HEK293 (cell line): ENCODE measurements around the gene AGO4.

Experiments used
- CTCF ChIA-PET: fragments of 350-600 bp; formaldehyde crosslinking; extraction: SDS; loops from one replicate; lab custom pipeline; 2021; ENCODE audit warnings: antibody characterized with exemption; lab: Yijun Ruan, JAX
- POLR2A ChIA-PET: fragments of 300-600 bp; formaldehyde crosslinking; extraction: SDS; loops from one replicate; lab custom pipeline; 2020; ENCODE audit warnings: antibody characterized with exemption, inconsistent platforms; lab: Yijun Ruan, JAX
- H3K27ac ChIP-seq: fragments of 200-500 bp; sonication (Bioruptor generic); 2 replicates; pipeline ENCODE4 v1.5.1; 2014; ENCODE audit warnings: low read depth, low read length, control low read depth, inconsistent platforms; ENCODE audit errors: extremely low read depth
- H3K36me3 ChIP-seq, 2 experiments: fragments of 200-500 bp in 1 of 2; sonication (Bioruptor generic) in 1 of 2; 1 replicate in 1 of 2; 2 replicates in 1 of 2; pipeline ENCODE4 v1.5.1; 2014 to 2017; ENCODE audit warnings: inconsistent platforms in 2 of 2, low read length in 2 of 2; ENCODE audit not compliant: control insufficient read depth in 2 of 2, insufficient read depth in 1 of 2
- H3K4me1 ChIP-seq: fragments of 200-500 bp; sonication (Bioruptor generic); 2 replicates; pipeline ENCODE4 v1.5.1; 2014; ENCODE audit warnings: mild to moderate bottlenecking, low read length, inconsistent platforms; ENCODE audit not compliant: control insufficient read depth, insufficient read depth
- H3K4me3 ChIP-seq: 2 replicates; pipeline ENCODE4 v1.5.1; 2011; ENCODE audit warnings: low read depth, mild to moderate bottlenecking, control low read depth, low read length, moderate library complexity
- H3K9me3 ChIP-seq: fragments of 200-500 bp; sonication (Bioruptor generic); 2 replicates; pipeline ENCODE4 v1.5.1; 2014; ENCODE audit warnings: low read depth, low read length, inconsistent platforms; ENCODE audit not compliant: control insufficient read depth, insufficient read depth
- GLI2 ChIP-seq: fragments of 450-650 bp; formaldehyde crosslinking; IDR thresholded peaks from 2 replicates; pipeline ENCODE4; 2017; ENCODE audit warnings: missing biosample characterization, missing genetic modification characterization, low read depth, borderline replicate concordance
- KLF1 ChIP-seq: fragments of 450-650 bp; formaldehyde crosslinking; IDR thresholded peaks from 2 replicates; pipeline ENCODE4 v1.5.1; 2016; ENCODE audit warnings: missing biosample characterization, missing genetic modification characterization
- KLF10 ChIP-seq: fragments of 450-650 bp; IDR thresholded peaks from 2 replicates; pipeline ENCODE4 v1.5.1; 2018; ENCODE audit warnings: missing biosample characterization, mild to moderate bottlenecking, missing genetic modification characterization
- MZF1 ChIP-seq: fragments of 450-650 bp; formaldehyde crosslinking; IDR thresholded peaks from 2 replicates; pipeline ENCODE4 v1.5.1; 2017; ENCODE audit warnings: missing biosample characterization, missing genetic modification characterization, borderline replicate concordance
- OSR2 ChIP-seq: fragments of 450-650 bp; formaldehyde crosslinking; IDR thresholded peaks from 2 replicates; pipeline ENCODE4 v1.5.1; 2016; ENCODE audit warnings: missing biosample characterization, missing genetic modification characterization
- OVOL3 ChIP-seq: fragments of 450-650 bp; formaldehyde crosslinking; IDR thresholded peaks from 2 replicates; pipeline ENCODE4 v1.5.1; 2016; ENCODE audit warnings: missing biosample characterization, missing genetic modification characterization
- SP3 ChIP-seq: fragments of 450-650 bp; formaldehyde crosslinking; IDR thresholded peaks from 2 replicates; pipeline ENCODE4 v1.5.1; 2016; ENCODE audit warnings: missing biosample characterization, missing genetic modification characterization
- YY1 ChIP-seq: fragments of 450-650 bp; formaldehyde crosslinking; IDR thresholded peaks from 2 replicates; pipeline ENCODE4 v1.5.1; 2018; ENCODE audit warnings: missing biosample characterization, missing genetic modification characterization
- ZBTB1 ChIP-seq: fragments of 450-650 bp; formaldehyde crosslinking; IDR thresholded peaks from 2 replicates; pipeline ENCODE4 v1.5.1; 2016; ENCODE audit warnings: missing biosample characterization, missing genetic modification characterization
- ZBTB20 ChIP-seq: fragments of 450-650 bp; formaldehyde crosslinking; IDR thresholded peaks from 2 replicates; pipeline ENCODE4 v1.5.1; 2016; ENCODE audit warnings: missing biosample characterization, missing genetic modification characterization
- ZNF138 ChIP-seq: fragments of 450-650 bp; formaldehyde crosslinking; IDR thresholded peaks from 2 replicates; pipeline ENCODE4 v1.5.1; 2016; ENCODE audit warnings: missing biosample characterization, missing genetic modification characterization, borderline replicate concordance
- ZNF157 ChIP-seq: fragments of 450-650 bp; formaldehyde crosslinking; IDR thresholded peaks from 2 replicates; pipeline ENCODE4 v1.5.1; 2016; ENCODE audit warnings: missing biosample characterization, missing genetic modification characterization
- ZNF174 ChIP-seq: fragments of 450-650 bp; formaldehyde crosslinking; IDR thresholded peaks from 2 replicates; pipeline ENCODE4 v1.5.0; 2017; ENCODE audit warnings: missing biosample characterization, mild to moderate bottlenecking, missing genetic modification characterization
- ZNF184 ChIP-seq: fragments of 450-650 bp; IDR thresholded peaks from 2 replicates; pipeline ENCODE4 v1.5.1; 2018; ENCODE audit warnings: missing biosample characterization, mild to moderate bottlenecking, missing genetic modification characterization
- ZNF324 ChIP-seq: fragments of 450-650 bp; formaldehyde crosslinking; IDR thresholded peaks from 2 replicates; pipeline ENCODE4 v1.5.1; 2016; ENCODE audit warnings: missing biosample characterization, missing genetic modification characterization
- ZNF416 ChIP-seq: fragments of 450-650 bp; formaldehyde crosslinking; IDR thresholded peaks from 2 replicates; pipeline ENCODE4 v1.5.1; 2016; ENCODE audit warnings: missing biosample characterization, missing genetic modification characterization
- ZNF433 ChIP-seq: fragments of 450-650 bp; formaldehyde crosslinking; IDR thresholded peaks from 2 replicates; pipeline ENCODE4 v1.5.1; 2016; ENCODE audit warnings: missing biosample characterization, missing genetic modification characterization, low read depth
- ZNF561 ChIP-seq: fragments of 450-650 bp; IDR thresholded peaks from 2 replicates; pipeline ENCODE4 v1.5.1; 2018; ENCODE audit warnings: missing biosample characterization, missing genetic modification characterization, borderline replicate concordance
- ZNF747 ChIP-seq: fragments of 450-650 bp; formaldehyde crosslinking; IDR thresholded peaks from 2 replicates; pipeline ENCODE4 v1.5.1; 2016; ENCODE audit warnings: missing biosample characterization, missing genetic modification characterization
- ZXDB ChIP-seq: fragments of 450-650 bp; formaldehyde crosslinking; IDR thresholded peaks from 2 replicates; pipeline ENCODE4 v1.5.1; 2016; ENCODE audit warnings: missing biosample characterization, missing genetic modification characterization
- TF ChIP-seq, protein P1 (sequence below): fragments of 450-650 bp; formaldehyde crosslinking; IDR thresholded peaks from 2 replicates; pipeline ENCODE4 v1.5.1; 2016; ENCODE audit warnings: missing biosample characterization, missing genetic modification characterization
- TF ChIP-seq, protein P2 (sequence below): fragments of 450-650 bp; formaldehyde crosslinking; IDR thresholded peaks from 2 replicates; pipeline ENCODE4 v1.5.1; 2016; ENCODE audit warnings: missing biosample characterization, missing genetic modification characterization
- TF ChIP-seq, protein P3 (sequence below): fragments of 450-650 bp; formaldehyde crosslinking; IDR thresholded peaks from 2 replicates; pipeline ENCODE4 v1.5.0; 2017; ENCODE audit warnings: missing biosample characterization, missing genetic modification characterization, borderline replicate concordance
- TF ChIP-seq, protein P4 (sequence below): IDR thresholded peaks from 2 replicates; pipeline ENCODE4 v1.6.1; 2011; ENCODE audit warnings: mild to moderate bottlenecking, low read depth, low read length, borderline replicate concordance
- TF ChIP-seq, protein P5 (sequence below): fragments of 450-650 bp; formaldehyde crosslinking; IDR thresholded peaks from 2 replicates; pipeline ENCODE4 v1.5.1; 2016; ENCODE audit warnings: missing biosample characterization, missing genetic modification characterization
- TF ChIP-seq, protein P6 (sequence below): fragments of 450-650 bp; formaldehyde crosslinking; IDR thresholded peaks from 2 replicates; pipeline ENCODE4 v1.5.1; 2016; ENCODE audit warnings: missing biosample characterization, missing genetic modification characterization, low read depth

The AGO4 gene

DNA sequence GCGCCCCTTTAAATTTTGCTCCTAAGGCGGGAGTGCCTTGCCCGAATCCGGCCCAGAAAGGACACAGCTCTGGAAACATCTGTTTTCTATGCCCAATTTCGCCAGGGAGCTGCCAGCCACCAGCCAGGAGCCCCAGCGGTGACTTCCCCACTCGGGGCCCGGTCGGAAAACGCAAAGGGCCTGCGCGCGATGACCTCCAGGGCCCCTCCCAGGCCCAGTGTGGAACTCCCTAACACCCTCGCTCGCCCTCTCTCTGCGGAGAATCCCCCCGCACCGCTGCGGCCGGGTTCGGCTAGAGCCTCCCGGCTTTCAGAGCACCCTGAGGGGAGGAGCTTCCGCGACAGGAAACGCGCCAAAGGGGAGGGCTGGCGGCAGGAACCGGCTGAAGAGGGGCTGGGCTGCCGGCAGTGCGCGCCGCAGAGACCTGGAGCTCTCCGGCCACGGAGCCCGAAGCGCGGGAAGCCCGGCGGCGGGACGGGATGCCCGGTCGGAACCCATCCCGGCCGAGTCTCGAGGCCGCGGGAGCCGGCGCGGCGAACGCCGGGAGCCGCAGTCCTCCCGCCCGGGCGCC is 38.5 kb upstream of the AGO4 start:
- ChIA-PET POLR2A (interaction anchor here (0.7 to 2.3 kb wide), 32 partner anchors 8 to 785 kb away, joined by 3 to 22 read pairs (median 4); partner anchors contain the start of genes AGO3, KIAA0319L, NCDN and TFAP2E), CTCF (interaction anchor here (0.7 to 4.5 kb wide), 8 partner anchors 9 to 201 kb away, joined by 3 to 21 read pairs (median 6); no protein-coding TSS in a partner anchor)
- H3K4me3 ChIP-seq, result peak overlapping the region; percentile 77
- no peaks in the 10 kb centered on the region for H3K9me3 ChIP-seq
- H3K4me1 ChIP-seq, result no peaks in the 10 kb centered on the region
- peak overlapping the region; percentile 97 for H3K27ac ChIP-seq
- H3K36me3 ChIP-seq, result peaks cover 0 to 22% of the 10 kb centered on the region in 2 experiments; a peak in 2 of 3 replicates
- TF ChIP-seq, protein P1, sequence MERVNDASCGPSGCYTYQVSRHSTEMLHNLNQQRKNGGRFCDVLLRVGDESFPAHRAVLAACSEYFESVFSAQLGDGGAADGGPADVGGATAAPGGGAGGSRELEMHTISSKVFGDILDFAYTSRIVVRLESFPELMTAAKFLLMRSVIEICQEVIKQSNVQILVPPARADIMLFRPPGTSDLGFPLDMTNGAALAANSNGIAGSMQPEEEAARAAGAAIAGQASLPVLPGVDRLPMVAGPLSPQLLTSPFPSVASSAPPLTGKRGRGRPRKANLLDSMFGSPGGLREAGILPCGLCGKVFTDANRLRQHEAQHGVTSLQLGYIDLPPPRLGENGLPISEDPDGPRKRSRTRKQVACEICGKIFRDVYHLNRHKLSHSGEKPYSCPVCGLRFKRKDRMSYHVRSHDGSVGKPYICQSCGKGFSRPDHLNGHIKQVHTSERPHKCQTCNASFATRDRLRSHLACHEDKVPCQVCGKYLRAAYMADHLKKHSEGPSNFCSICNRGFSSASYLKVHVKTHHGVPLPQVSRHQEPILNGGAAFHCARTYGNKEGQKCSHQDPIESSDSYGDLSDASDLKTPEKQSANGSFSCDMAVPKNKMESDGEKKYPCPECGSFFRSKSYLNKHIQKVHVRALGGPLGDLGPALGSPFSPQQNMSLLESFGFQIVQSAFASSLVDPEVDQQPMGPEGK (tag by site-specific recombination), result peak; percentile 90
- peak; percentile 21; the same call in 1 of the 2 replicates for TF ChIP-seq ZXDB (tag by site-specific recombination)
- TF ChIP-seq GLI2 (tag by site-specific recombination), result no peak
- no peak for TF ChIP-seq ZNF174 (tag by site-specific recombination)
- TF ChIP-seq ZBTB1 (tag by site-specific recombination), result no peak
- TF ChIP-seq, protein P2, sequence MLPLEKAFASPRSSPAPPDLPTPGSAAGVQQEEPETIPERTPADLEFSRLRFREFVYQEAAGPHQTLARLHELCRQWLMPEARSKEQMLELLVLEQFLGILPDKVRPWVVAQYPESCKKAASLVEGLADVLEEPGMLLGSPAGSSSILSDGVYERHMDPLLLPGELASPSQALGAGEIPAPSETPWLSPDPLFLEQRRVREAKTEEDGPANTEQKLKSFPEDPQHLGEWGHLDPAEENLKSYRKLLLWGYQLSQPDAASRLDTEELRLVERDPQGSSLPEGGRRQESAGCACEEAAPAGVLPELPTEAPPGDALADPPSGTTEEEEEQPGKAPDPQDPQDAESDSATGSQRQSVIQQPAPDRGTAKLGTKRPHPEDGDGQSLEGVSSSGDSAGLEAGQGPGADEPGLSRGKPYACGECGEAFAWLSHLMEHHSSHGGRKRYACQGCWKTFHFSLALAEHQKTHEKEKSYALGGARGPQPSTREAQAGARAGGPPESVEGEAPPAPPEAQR (tag by site-specific recombination), result no peak
- TF ChIP-seq ZNF433 (tag by site-specific recombination), result no peak
- no peak for TF ChIP-seq ZNF138 (tag by site-specific recombination)
- peak; percentile 93 for TF ChIP-seq ZBTB20
- TF ChIP-seq ZNF324 (tag by site-specific recombination), result no peak
- TF ChIP-seq ZNF747 (tag by site-specific recombination), result no peak
- TF ChIP-seq, protein P3, sequence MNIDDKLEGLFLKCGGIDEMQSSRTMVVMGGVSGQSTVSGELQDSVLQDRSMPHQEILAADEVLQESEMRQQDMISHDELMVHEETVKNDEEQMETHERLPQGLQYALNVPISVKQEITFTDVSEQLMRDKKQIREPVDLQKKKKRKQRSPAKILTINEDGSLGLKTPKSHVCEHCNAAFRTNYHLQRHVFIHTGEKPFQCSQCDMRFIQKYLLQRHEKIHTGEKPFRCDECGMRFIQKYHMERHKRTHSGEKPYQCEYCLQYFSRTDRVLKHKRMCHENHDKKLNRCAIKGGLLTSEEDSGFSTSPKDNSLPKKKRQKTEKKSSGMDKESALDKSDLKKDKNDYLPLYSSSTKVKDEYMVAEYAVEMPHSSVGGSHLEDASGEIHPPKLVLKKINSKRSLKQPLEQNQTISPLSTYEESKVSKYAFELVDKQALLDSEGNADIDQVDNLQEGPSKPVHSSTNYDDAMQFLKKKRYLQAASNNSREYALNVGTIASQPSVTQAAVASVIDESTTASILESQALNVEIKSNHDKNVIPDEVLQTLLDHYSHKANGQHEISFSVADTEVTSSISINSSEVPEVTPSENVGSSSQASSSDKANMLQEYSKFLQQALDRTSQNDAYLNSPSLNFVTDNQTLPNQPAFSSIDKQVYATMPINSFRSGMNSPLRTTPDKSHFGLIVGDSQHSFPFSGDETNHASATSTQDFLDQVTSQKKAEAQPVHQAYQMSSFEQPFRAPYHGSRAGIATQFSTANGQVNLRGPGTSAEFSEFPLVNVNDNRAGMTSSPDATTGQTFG, result no peak
- 0 out of 2 replicates have a peak, but pooled peaks have one; percentile 48 for TF ChIP-seq ZNF184 (tag by site-specific recombination)
- peak; percentile 95 for TF ChIP-seq MZF1 (tag by site-specific recombination)
- TF ChIP-seq ZNF157 (tag by site-specific recombination), result no peak
- TF ChIP-seq KLF10 (tag by site-specific recombination), result peak; percentile 71
- TF ChIP-seq ZNF561, result no peak; the same call in 1 of the 2 replicates
- no peak for TF ChIP-seq OSR2 (tag by site-specific recombination)
- TF ChIP-seq, protein P4, sequence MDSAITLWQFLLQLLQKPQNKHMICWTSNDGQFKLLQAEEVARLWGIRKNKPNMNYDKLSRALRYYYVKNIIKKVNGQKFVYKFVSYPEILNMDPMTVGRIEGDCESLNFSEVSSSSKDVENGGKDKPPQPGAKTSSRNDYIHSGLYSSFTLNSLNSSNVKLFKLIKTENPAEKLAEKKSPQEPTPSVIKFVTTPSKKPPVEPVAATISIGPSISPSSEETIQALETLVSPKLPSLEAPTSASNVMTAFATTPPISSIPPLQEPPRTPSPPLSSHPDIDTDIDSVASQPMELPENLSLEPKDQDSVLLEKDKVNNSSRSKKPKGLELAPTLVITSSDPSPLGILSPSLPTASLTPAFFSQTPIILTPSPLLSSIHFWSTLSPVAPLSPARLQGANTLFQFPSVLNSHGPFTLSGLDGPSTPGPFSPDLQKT, result no peak
- TF ChIP-seq, protein P5, sequence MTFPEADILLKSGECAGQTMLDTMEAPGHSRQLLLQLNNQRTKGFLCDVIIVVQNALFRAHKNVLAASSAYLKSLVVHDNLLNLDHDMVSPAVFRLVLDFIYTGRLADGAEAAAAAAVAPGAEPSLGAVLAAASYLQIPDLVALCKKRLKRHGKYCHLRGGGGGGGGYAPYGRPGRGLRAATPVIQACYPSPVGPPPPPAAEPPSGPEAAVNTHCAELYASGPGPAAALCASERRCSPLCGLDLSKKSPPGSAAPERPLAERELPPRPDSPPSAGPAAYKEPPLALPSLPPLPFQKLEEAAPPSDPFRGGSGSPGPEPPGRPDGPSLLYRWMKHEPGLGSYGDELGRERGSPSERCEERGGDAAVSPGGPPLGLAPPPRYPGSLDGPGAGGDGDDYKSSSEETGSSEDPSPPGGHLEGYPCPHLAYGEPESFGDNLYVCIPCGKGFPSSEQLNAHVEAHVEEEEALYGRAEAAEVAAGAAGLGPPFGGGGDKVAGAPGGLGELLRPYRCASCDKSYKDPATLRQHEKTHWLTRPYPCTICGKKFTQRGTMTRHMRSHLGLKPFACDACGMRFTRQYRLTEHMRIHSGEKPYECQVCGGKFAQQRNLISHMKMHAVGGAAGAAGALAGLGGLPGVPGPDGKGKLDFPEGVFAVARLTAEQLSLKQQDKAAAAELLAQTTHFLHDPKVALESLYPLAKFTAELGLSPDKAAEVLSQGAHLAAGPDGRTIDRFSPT (tag by site-specific recombination), result peak; percentile 70; the same call in 1 of the 2 replicates
- no peak for TF ChIP-seq SP3 (tag by site-specific recombination)
- TF ChIP-seq KLF1 (tag by site-specific recombination), result no peak
- TF ChIP-seq ZNF416 (tag by site-specific recombination), result no peak
- TF ChIP-seq OVOL3 (tag by site-specific recombination), result no peak
- TF ChIP-seq YY1, result no peak
- TF ChIP-seq, protein P6, sequence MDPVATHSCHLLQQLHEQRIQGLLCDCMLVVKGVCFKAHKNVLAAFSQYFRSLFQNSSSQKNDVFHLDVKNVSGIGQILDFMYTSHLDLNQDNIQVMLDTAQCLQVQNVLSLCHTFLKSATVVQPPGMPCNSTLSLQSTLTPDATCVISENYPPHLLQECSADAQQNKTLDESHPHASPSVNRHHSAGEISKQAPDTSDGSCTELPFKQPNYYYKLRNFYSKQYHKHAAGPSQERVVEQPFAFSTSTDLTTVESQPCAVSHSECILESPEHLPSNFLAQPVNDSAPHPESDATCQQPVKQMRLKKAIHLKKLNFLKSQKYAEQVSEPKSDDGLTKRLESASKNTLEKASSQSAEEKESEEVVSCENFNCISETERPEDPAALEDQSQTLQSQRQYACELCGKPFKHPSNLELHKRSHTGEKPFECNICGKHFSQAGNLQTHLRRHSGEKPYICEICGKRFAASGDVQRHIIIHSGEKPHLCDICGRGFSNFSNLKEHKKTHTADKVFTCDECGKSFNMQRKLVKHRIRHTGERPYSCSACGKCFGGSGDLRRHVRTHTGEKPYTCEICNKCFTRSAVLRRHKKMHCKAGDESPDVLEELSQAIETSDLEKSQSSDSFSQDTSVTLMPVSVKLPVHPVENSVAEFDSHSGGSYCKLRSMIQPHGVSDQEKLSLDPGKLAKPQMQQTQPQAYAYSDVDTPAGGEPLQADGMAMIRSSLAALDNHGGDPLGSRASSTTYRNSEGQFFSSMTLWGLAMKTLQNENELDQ (tag by site-specific recombination), result no peak
